GM12865 (cell line): ENCODE results near the gene ITPR1.
A peak's percentile ranks its signal among the peaks of the same experiment; 100 is the strongest.
"Not testable (repeated sequence)": the region's sequence is repeated elsewhere in the genome, so short reads cannot be mapped to it uniquely, and the experiment has no call there.

Source experiments
- DNase-seq: peaks from one replicate; pipeline ENCODE4 v3.0.0; 2010; ENCODE audit warnings: low read depth
- H3K4me3 ChIP-seq: 2 replicates; pipeline ENCODE4 v1.5.1; 2011; ENCODE audit warnings: mild to moderate bottlenecking, low read depth, low read length, control low read depth
- TF ChIP-seq, protein P1 (sequence below): IDR thresholded peaks from 2 replicates; pipeline ENCODE4 v1.5.1; 2011; ENCODE audit warnings: low read length, control low read depth, low read depth, inconsistent platforms; ENCODE audit not compliant: insufficient read depth; ENCODE audit errors: missing control alignments

Gene ITPR1

DNA sequence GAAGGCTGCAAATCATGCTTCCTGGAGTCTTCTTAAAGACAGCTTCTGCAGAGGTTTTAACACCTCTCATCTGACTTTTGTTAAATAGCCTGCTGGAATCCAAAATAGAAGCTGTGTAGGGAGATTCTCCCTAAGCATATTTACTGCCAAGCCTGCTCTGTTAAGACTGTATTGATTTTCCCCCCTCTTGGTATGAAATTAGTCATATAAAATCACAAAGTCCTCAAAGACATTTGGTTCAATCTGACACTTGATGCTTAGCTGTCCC is 94.6 kb downstream of the ITPR1 start:
- TF ChIP-seq, protein P1, sequence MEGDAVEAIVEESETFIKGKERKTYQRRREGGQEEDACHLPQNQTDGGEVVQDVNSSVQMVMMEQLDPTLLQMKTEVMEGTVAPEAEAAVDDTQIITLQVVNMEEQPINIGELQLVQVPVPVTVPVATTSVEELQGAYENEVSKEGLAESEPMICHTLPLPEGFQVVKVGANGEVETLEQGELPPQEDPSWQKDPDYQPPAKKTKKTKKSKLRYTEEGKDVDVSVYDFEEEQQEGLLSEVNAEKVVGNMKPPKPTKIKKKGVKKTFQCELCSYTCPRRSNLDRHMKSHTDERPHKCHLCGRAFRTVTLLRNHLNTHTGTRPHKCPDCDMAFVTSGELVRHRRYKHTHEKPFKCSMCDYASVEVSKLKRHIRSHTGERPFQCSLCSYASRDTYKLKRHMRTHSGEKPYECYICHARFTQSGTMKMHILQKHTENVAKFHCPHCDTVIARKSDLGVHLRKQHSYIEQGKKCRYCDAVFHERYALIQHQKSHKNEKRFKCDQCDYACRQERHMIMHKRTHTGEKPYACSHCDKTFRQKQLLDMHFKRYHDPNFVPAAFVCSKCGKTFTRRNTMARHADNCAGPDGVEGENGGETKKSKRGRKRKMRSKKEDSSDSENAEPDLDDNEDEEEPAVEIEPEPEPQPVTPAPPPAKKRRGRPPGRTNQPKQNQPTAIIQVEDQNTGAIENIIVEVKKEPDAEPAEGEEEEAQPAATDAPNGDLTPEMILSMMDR = no peak
- no peak for DNase-seq
- no peak overlapping the region for H3K4me3 ChIP-seq

DNA sequence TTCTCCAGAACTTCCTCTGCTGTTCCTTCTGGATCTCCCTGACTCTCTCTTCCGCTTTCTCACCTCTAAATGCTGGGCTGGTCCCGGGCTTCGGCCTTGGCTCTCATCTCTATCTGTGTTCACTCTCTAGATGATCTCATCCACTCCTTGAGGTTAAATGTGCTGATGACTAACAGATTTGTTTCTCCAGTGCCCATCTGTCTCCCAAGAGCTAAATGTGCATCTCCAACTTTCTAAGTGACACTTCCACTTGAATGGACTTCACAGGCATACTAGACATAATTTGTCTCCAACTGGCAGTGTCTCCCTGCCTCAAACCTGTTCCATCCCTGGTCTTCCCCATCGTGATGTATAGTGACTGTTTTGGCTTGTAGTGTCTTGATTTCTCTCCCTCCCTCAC is 95.3 kb downstream of the ITPR1 start:
- H3K4me3 ChIP-seq = no peak overlapping the region
- TF ChIP-seq, protein P1 = no peak

DNA sequence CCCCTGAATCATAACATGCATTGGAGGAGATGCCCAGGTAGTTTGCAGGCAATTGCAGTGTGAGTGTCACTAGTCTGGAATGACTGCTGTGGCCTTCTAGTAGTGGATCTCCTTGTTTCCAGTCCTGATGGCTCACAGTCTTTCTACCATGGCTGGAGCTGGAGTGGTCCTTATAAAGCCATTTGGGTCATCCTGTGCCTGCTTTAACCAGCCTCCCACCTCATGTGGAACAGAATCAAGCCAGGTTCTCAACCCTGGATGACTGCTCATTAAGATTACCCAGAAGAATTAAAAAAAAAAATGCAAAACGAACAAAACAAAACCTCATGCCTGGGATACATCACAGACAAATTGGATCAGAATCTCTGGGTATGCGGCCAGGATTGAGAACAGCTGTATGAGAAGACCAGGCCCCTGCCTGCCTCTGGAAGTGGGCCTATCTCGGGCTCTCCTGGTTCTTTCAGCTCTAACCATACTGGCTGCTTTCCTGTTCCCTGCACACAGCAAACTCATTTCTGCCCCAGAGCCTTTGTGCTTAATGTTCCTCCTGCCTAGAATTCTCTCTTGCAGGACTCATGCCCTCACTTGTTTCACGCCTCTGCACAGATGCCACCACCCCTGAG is 96.4 kb downstream of the ITPR1 start:
- TF ChIP-seq, protein P1 = no peak
- DNase-seq = no peak
- H3K4me3 ChIP-seq = no peak overlapping the region

More for the DNA sequence above, 95.3 kb downstream of the ITPR1 start:
- DNase-seq = peak; percentile 12

DNA sequence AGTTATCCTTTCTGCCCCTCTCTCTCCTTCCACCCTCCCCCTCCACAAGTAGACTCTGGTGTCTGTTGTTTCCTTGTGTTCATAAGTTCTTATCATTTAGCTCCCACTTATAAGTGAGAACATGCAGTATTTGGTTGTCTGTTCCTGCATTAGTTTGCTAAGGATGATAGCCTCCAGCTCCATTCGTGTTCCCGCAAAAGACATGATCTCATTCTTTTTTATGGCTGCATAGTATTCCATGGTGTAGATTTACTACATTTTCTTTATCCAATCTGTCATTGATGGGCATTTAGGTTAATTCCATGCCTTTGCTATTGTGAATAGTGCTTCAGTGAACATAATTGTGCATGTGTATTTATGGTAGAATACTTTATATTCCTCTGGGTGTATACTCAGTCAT is 97.7 kb downstream of the ITPR1 start:
- DNase-seq, H3K4me3 ChIP-seq: not testable (repeated sequence)

DNA sequence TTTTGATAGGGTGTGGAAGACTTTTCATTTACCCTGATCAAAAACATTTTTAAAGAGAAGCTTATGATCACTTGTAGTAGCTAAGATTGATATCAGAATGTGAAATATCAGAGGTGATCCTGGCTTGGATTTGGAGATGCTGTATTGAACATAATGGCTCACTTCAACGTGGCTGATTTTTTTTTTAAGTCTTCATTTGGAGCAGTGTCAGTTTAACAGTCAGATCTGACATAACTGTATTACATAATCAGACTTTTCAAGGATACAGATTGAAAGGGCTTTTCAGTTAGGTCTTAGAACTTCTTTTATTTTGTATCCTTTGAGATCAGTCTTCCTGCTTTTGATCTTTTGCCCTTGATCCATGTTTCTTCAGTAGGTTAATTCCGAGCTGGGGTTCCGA is 98.5 kb downstream of the ITPR1 start:
- no peak for DNase-seq
- TF ChIP-seq, protein P1 = no peak
- H3K4me3 ChIP-seq = no peak overlapping the region

DNA sequence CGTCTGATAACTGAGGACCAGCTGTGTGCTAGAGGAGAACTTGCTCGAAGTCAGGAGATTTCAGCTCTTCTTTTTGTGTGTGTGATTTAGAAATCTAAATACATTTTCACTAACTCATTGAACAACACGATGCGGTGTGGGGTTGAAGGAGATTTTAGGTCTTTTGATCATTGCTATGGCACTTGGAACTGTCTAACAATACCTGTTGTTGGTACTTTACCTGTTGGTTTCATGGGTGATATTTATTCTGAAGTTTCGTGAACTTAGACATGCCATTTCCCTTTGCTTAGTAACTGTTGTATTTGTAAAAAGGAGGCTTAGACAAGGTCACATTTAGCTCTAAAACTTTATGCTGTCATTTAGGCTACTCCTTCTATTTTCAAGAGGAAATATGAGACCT is 99.9 kb downstream of the ITPR1 start:
- no peak for DNase-seq
- no peak overlapping the region for H3K4me3 ChIP-seq
- TF ChIP-seq, protein P1 = no peak

DNA sequence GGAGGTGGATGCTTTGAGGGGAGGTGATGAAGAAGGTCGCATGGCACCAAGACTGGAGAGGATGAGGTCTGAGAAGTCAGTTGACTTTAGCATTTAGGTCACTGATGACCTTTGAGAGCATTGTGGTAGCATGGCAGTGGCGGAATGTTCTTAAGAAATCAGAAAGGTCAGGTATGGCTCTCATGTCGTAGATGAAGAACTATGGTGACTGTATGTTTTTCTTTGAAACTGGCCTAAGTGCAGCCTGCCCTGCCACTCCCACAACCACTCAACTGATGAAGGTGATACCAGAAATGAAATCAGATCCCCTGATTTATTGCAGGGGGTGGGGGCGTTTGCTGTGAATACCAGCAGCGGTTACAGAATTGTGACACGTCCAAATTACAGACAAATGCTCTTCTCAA is 102.6 kb downstream of the ITPR1 start:
- no peak for DNase-seq
- H3K4me3 ChIP-seq = no peak overlapping the region
- TF ChIP-seq, protein P1 = no peak
